Prostate gland (tissue), 2 donors: ENCODE measurements around the gene UTP25. TPM values are rescaled to one million over a fixed set of nuclear protein-coding genes. Genes with fewer than 3 reads are reported as not detected.

ENCODE experiments used
- DNase-seq: peaks from one replicate; pipeline ENCODE4 v3.0.0-alpha.2; 2019; ENCODE audit warnings: low spot score
- H3K27ac ChIP-seq, 2 donors: fragments of 200-600 bp; sonication (generic); 2 replicates each; pipeline ENCODE4 v1.5.1; 2017 to 2019
- H3K27me3 ChIP-seq: fragments of 200-600 bp; sonication (generic); replicated peaks from 2 replicates; pipeline ENCODE4 v1.5.1; 2019; ENCODE audit not compliant: insufficient read depth
- H3K36me3 ChIP-seq, 2 donors: fragments of 200-600 bp; sonication (generic); 1 replicate in 1 of 2; 2 replicates in 1 of 2; pipeline versions ENCODE4 v1.5.1 to v1.8.1; 2017 to 2019
- H3K4me1 ChIP-seq: fragments of 200-600 bp; sonication (generic); replicated peaks from 2 replicates; pipeline ENCODE4 v1.5.1; 2019
- H3K4me3 ChIP-seq, 2 donors: fragments of 200-600 bp; sonication (generic); 2 replicates each; pipeline ENCODE4 v1.5.1; 2017 to 2019
- H3K9me3 ChIP-seq: fragments of 200-600 bp; sonication (generic); 2 replicates; pipeline ENCODE4 v1.5.1; 2017
- CTCF ChIP-seq, 4 experiments: fragments of 200-600 bp in 2 of 4; fragments of 450-650 bp in 2 of 4; sonication (generic) in 2 of 4; IDR thresholded peaks; 1 replicate in 3 of 4; 2 replicates in 1 of 4; pipeline ENCODE4 v1.5.1; 2016 to 2019; ENCODE audit warnings: antibody characterized with exemption in 4 of 4, mild to moderate bottlenecking in 2 of 4, moderate library complexity in 2 of 4
- POLR2A ChIP-seq: fragments of 450-650 bp; IDR thresholded peaks from one replicate; pipeline ENCODE4 v1.6.1; 2016; ENCODE audit warnings: antibody characterized with exemption, mild to moderate bottlenecking
- POLR2AphosphoS5 ChIP-seq: sonication (generic); formaldehyde crosslinking; IDR thresholded peaks from one replicate; pipeline ENCODE4 v1.6.1; 2017; ENCODE audit warnings: antibody characterized with exemption
- WGBS: methylation state at CpG from one replicate; pipeline ENCODE4 v1.1.5; 2018; 5-methylcytosine and 5-hydroxymethylcytosine counted together
- intact Hi-C: fragments of 100-400 bp; cut with DNase I; formaldehyde crosslinking; loops from one replicate; pipeline ENCODE4 v1.14.2; 2022
- total RNA-seq, 2 donors: library from RNA; depleted of rRNA; stranded (reverse); fragments of >200 nt; gene quantifications; one replicate each; pipeline ENCODE4 v1.1.0, GENCODE V29; 2016

Gene UTP25
- total RNA-seq, 2 donors from 2014 or later = 6.0 to 8.1 TPM

- Histone ChIP-seq H3K36me3 (no peaks in the 10 kb centered on the region), H3K9me3 (no peaks in the 10 kb centered on the region), H3K27ac (peak within 1 kb of the TSS; percentile 92 to 96), H3K4me3 (peak within 1 kb of the TSS; percentile 51 to 52), H3K27me3 (no peaks in the 10 kb centered on the region), H3K4me1 (peaks cover 3% of the 10 kb centered on the region)
- DNase-seq = peak; percentile 98
- peak in 1 of 4 experiments; percentile 10 for TF ChIP-seq CTCF (IDR thresholded peaks at IDR 0.05)
- peak; percentile 93 for TF ChIP-seq POLR2AphosphoS5
- peak; percentile 100 for TF ChIP-seq POLR2A
- WGBS = 4% methylated on average over 41 of the region's 46 CpGs
- intact Hi-C loops = no loop called here
Measured at GRCh38 chr1:209805875-209806760, 21.7 kb upstream of the UTP25 start, which contains the start of gene IRF6. IRF6 (minus strand) TSS chr1:209806142; CDS start chr1:209801413, 4,729 bp downstream.

DNA sequence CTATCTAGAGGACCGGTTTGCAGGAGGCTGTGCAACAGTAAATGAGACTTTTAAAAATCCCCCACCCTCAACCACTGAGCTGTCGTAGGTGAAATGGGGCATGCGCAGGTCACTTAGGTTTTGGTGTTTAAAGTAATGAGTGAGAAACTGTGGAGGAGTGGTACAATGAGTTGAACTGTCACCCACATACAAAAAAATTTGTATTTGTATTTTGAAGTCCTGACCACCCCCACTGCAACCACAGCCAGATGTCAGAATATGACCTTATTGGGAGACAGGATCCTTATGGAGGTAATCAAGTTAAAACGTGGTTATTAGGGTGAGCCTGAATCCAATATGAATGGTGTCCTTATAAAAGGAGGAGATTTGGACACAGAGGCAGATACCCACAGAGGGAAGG, 20.3 kb upstream of the UTP25 start:
- intact Hi-C loops = no loop called here
- no peak overlapping the region for H3K27ac ChIP-seq
- H3K27me3 ChIP-seq = no peaks in the 10 kb centered on the region
- no peak overlapping the region for H3K4me3 ChIP-seq
- TF ChIP-seq POLR2AphosphoS5 (no peak), CTCF (IDR thresholded peaks at IDR 0.05) (no peak), POLR2A (no peak)
- no peaks in the 10 kb centered on the region for H3K9me3 ChIP-seq
- no peaks in the 10 kb centered on the region for H3K36me3 ChIP-seq
- DNase-seq = no peak
- 82% methylated on average over 4 of the region's 4 CpGs for WGBS
- H3K4me1 ChIP-seq = no peaks in the 10 kb centered on the region

DNA sequence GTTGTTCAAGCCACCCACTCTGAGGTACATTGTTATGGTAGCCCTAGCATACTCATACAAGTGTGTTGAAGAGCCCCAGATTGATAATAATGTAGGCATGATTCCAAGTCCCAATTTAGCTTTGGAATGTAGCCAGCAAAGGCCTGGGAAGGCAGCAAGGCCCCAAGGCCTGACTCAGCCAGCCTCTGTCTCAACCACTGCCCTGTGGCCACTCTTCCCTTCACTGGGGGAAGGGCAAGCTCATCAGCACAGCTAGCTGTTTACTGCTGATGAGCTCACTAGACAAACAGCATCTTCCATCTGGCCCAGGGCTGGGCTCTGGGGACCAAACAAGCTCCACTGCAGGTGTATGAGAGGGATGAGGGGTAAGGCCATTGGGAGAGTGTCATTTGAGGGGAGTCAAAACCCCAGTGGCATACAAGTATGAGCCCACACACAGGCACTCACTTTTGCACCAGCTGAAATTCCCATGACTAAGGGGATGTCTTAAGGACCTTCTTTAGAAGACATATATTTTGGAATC, 19.7 kb upstream of the UTP25 start:
- Histone ChIP-seq H3K9me3 (no peaks in the 10 kb centered on the region), H3K36me3 (no peaks in the 10 kb centered on the region), H3K4me1 (no peaks in the 10 kb centered on the region), H3K4me3 (no peak overlapping the region), H3K27me3 (no peaks in the 10 kb centered on the region), H3K27ac (no peak overlapping the region)
- TF ChIP-seq POLR2AphosphoS5 (no peak), POLR2A (no peak), CTCF (IDR thresholded peaks at IDR 0.05) (no peak)
- DNase-seq = no peak
- intact Hi-C loops = no loop called here

GRCh38 chr1:209809611-209810010, 18.2 kb upstream of the UTP25 start:
- no peaks in the 10 kb centered on the region for H3K9me3 ChIP-seq
- intact Hi-C loops = no loop called here
- H3K4me3 ChIP-seq = no peak overlapping the region
- no peaks in the 10 kb centered on the region for H3K27me3 ChIP-seq
- 82% methylated on average over 4 of the region's 4 CpGs for WGBS
- H3K27ac ChIP-seq = no peak overlapping the region
- no peak for DNase-seq
- H3K4me1 ChIP-seq = no peaks in the 10 kb centered on the region
- TF ChIP-seq POLR2A (no peak), POLR2AphosphoS5 (no peak), CTCF (IDR thresholded peaks at IDR 0.05) (no peak)
- H3K36me3 ChIP-seq = no peaks in the 10 kb centered on the region
